Activated naive CD4-positive, alpha-beta T cell treated with anti-CD3 and anti-CD28 coated beads for 36 hours (primary cell): ENCODE results near the gene MSN. TPM values are rescaled to one million over a fixed set of nuclear protein-coding genes. Genes with fewer than 3 reads are reported as not detected.

Experiments used
- CTCF ChIA-PET: fragments of 350-600 bp; sonication (Branson Sonifier 250); formaldehyde crosslinking; loops from one replicate; lab custom pipeline; 2021; ENCODE audit warnings: antibody characterized with exemption; lab: Charles Lee
- DNase-seq: peaks from one replicate; pipeline ENCODE4 v3.0.0-alpha.2; 2020
- H3K27ac Mint-ChIP-seq: one replicate; pipeline ENCODE4 v1.8.0; 2021; ENCODE audit warnings: mild to moderate bottlenecking, mixed read lengths
- H3K27me3 Mint-ChIP-seq: one replicate; pipeline ENCODE4 v1.8.0; 2021; ENCODE audit warnings: low read depth, mixed read lengths
- H3K36me3 Mint-ChIP-seq: one replicate; pipeline ENCODE4 v1.8.0; 2021; ENCODE audit warnings: low read depth, mixed read lengths
- H3K4me1 Mint-ChIP-seq: one replicate; pipeline ENCODE4 v1.8.0; 2021; ENCODE audit warnings: low read depth, mixed read lengths
- H3K4me3 Mint-ChIP-seq: one replicate; pipeline ENCODE4 v1.8.0; 2021; ENCODE audit warnings: mild to moderate bottlenecking, moderate library complexity, mixed read lengths
- H3K9me3 Mint-ChIP-seq: one replicate; pipeline ENCODE4 v1.8.0; 2021; ENCODE audit warnings: mixed read lengths
- intact Hi-C: fragments of 100-400 bp; cut with micrococcal nuclease; formaldehyde crosslinking; loops from one replicate; pipeline ENCODE4 v1.15.1; 2023
- total RNA-seq, 2 experiments: library from RNA; stranded (reverse); gene quantifications; one replicate each; pipeline ENCODE4 v1.2.3, GENCODE V29; 2021

MSN gene
- total RNA-seq, 2 experiments from 2014 or later: 482 to 507 TPM

DNA sequence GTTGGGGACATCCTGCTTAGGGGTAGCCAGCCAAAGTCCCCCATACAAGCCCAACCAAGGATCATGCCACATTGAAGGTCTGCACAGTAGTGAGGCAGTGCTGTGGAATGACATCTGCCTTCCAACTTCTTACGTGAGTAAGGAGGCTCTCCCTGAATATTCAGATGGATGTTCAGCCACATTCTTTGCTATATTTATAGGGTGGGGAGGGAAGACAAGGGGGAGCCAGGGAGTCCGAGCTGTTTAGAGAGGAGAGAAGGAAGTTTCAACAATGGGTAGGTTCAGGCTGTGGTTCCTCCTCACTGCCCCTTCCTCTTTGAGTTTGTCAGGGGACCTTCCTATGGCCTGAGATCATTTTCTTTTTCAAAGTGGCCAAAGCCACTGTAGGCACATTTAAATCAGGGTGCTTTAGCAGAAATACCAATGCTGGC is 29.8 kb downstream of the MSN start:
- CTCF ChIA-PET: interaction anchor here (1.5 kb wide), 1 partner anchor 10 kb away, joined by 5 read pairs; no protein-coding TSS in a partner anchor
- Mint-ChIP-seq H3K4me1 (peaks cover 86% of the 10 kb centered on the region), H3K9me3 (no peaks in the 10 kb centered on the region), H3K36me3 (peaks cover 23% of the 10 kb centered on the region), H3K27me3 (no peaks in the 10 kb centered on the region), H3K27ac (peak overlapping the region; percentile 95), H3K4me3 (peak overlapping the region; percentile 64)
- no peak for DNase-seq
- intact Hi-C loops: loop anchor here (5.0 kb wide), 1 partner anchor 35 kb away; no protein-coding TSS in a partner anchor

DNA sequence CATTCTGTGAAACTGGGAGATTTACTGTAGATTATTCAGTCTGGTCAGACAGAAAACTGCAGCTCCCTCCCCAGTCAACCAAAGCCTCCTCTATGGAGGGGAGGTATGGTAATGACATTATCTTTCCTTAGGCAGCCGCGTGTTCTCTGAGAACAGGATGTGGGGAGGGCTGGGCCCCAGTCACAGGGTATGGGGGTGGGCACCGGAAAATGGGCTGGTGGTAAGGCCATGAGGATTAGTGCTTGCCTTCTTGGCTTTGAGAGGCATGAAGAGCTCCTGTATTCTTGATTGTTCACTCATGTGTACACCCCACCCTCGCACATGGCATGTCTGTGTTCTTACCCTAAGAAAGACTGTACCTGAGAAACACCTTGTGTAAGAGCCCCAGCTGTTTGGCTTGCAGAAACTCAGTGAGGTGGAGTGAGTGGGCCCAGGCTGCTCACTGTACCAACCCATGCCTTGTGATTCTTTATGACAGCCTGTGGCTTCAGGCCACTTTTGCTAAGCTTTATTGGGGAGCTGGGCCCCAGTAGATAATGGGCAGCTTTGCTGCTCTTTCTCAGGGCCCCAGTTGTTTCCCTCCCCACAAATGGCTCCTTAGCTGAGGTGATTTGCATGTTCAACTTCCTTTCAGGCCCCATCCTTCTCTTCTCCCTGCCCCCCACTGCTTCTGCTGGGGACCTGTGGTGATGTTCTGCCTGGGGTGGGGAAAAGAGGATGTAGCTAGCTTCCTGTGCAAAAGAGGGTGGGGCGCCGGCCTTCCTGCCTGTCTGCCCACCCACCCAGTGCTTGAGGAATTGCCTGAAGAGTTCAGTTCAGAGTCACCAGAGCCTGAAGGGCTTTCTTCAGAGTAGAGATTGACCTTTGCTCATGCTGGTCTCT is 30.7 kb downstream of the MSN start:
- DNase-seq: peak; percentile 82
- H3K4me1 Mint-ChIP-seq: peaks cover 86% of the 10 kb centered on the region
- H3K36me3 Mint-ChIP-seq: peaks cover 26% of the 10 kb centered on the region
- H3K9me3 Mint-ChIP-seq: no peaks in the 10 kb centered on the region
- intact Hi-C loops: loop anchor here (1.0 to 5.0 kb wide), 6 partner anchors 8 to 103 kb away; no protein-coding TSS in a partner anchor
- H3K27me3 Mint-ChIP-seq: no peaks in the 10 kb centered on the region
- CTCF ChIA-PET: interaction anchor here (1.0 to 2.1 kb wide), 6 partner anchors 11 to 288 kb away, joined by 3 to 9 read pairs (median 6); no protein-coding TSS in a partner anchor
- H3K4me3 Mint-ChIP-seq: peak overlapping the region; percentile 50
- peak overlapping the region; percentile 95 for H3K27ac Mint-ChIP-seq

DNA sequence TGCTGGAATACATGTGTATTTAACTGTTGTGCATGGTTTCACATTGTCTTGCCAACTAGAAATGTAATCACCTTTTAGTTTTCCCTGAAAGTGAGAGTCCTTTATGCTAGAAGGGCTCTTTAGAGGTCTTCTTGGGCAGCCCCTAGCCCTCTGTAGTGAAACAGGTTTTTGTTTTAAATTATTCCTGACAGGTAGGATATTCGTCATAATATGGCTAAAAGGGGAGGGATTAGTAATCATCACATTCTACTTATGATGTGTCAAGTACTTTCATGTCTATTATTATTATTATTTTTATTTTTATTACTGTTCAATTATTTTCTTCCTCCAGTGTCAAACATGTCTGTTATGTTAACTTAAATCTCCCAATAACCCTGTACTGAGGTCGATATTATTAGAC is 35.5 kb downstream of the MSN start:
- Mint-ChIP-seq H3K36me3 (peaks cover 28% of the 10 kb centered on the region), H3K9me3 (no peaks in the 10 kb centered on the region), H3K4me1 (peaks cover 84% of the 10 kb centered on the region), H3K27ac (peak overlapping the region; percentile 96), H3K4me3 (no peak overlapping the region), H3K27me3 (no peaks in the 10 kb centered on the region)
- CTCF ChIA-PET: interaction anchor here (0.6 to 1.9 kb wide), 6 partner anchors 25 to 394 kb away, joined by 3 to 9 read pairs (median 3); no protein-coding TSS in a partner anchor
- intact Hi-C loops: loop anchor here (1.0 kb wide), 1 partner anchor 29 kb away; no protein-coding TSS in a partner anchor
- no peak for DNase-seq

DNA sequence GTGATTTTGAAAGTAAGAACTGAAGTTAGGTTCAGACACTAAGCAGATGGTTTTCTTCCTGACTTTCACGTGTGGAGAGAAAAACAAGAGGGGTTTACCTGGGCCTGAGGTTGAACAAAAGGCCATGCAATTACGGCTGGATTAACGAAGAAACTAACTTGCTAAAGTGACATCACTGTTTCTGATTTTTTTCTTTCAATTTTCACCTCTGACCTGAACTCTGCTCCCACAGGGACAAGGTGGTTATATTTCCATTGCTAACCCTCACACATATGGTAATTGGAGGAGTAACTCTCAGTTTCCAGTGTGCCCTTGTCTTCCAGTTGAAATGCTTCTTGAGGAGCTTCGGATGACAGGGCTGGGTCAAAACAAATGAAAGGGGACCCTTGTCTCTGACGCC is 38.0 kb downstream of the MSN start:
- no peaks in the 10 kb centered on the region for H3K27me3 Mint-ChIP-seq
- no peak for DNase-seq
- H3K4me3 Mint-ChIP-seq: peak overlapping the region; percentile 52
- intact Hi-C loops: no loop called here
- H3K27ac Mint-ChIP-seq: peak overlapping the region; percentile 96
- CTCF ChIA-PET: interaction anchor here (1.1 to 2.0 kb wide), 3 partner anchors 17 to 109 kb away, joined by 6 to 7 read pairs (median 7); no protein-coding TSS in a partner anchor
- H3K36me3 Mint-ChIP-seq: peaks cover 36% of the 10 kb centered on the region
- H3K4me1 Mint-ChIP-seq: peaks cover 75% of the 10 kb centered on the region
- H3K9me3 Mint-ChIP-seq: no peaks in the 10 kb centered on the region

DNA sequence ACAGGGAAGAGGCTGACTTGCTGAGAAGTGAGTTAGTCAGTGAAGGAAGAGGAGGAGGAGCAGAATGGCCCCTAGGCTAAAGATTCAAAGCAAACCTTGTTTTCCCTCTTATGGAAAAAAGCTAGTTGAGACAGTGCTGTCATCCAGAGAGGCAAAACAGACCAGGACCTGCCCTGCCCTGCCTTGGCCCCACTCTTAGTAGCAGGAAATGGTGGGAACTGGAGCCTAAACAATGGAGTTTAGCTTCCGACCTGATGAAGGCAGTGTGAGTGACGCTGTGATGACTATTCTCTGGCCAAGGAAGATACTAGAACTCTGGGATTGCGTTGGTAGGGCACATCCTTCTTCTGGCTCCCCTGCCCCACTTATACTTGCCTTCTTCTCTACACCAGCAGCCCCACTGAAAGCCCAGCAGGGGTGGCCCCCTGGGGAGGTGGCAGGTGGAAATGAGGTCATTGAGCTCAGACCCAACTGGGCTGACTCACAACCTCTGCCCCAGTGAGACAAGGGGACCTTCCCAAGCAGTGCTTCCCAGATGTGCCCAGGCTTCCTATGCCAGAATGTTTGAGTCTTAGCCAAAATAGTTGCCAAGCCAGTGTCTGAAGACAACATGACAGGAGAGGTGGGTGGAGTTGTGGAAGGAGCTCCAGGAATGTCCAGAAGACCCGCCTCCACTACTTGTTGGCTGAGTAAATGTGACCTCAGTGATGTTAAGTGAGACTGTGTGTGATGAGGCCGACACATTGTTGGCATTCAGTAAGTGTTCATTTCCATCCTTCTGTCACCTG is 38.8 kb downstream of the MSN start:
- Mint-ChIP-seq H3K4me3 (peak overlapping the region; percentile 52), H3K27ac (peak overlapping the region; percentile 96), H3K9me3 (no peaks in the 10 kb centered on the region), H3K27me3 (no peaks in the 10 kb centered on the region), H3K36me3 (peaks cover 30% of the 10 kb centered on the region), H3K4me1 (peaks cover 68% of the 10 kb centered on the region)
- CTCF ChIA-PET: interaction anchor here (0.9 to 2.0 kb wide), 5 partner anchors 16 to 280 kb away, joined by 4 to 7 read pairs (median 6); partner anchors contain the start of gene MSN
- intact Hi-C loops: loop anchor here (1.0 to 2.0 kb wide), 8 partner anchors 8 to 369 kb away; no protein-coding TSS in a partner anchor
- peak; percentile 83 for DNase-seq

DNA sequence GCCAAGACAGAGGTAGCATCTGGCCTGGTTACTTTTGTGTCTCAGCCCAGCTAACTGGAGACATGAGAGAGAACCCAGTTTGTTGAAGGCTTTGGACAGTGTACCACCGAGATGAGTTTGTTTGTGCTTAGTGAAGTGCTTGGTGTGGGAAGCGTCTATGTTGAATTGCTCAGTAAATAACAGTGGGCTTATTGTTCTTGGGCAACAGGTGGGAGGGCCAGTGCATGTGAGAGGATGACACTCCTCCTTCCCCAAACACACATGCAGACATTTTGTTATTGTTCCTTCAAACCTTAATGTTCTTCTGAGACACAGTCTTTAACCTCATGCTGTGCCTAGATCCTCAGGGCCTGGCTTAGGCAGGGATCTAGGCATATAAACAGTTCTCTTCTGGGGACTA is 39.7 kb downstream of the MSN start:
- intact Hi-C loops: loop anchor here (2.0 kb wide), 1 partner anchor 34 kb away; no protein-coding TSS in a partner anchor
- CTCF ChIA-PET: interaction anchor here (0.9 to 2.0 kb wide), 3 partner anchors 15 to 279 kb away, joined by 4 to 7 read pairs (median 5); partner anchors contain the start of gene MSN

DNA sequence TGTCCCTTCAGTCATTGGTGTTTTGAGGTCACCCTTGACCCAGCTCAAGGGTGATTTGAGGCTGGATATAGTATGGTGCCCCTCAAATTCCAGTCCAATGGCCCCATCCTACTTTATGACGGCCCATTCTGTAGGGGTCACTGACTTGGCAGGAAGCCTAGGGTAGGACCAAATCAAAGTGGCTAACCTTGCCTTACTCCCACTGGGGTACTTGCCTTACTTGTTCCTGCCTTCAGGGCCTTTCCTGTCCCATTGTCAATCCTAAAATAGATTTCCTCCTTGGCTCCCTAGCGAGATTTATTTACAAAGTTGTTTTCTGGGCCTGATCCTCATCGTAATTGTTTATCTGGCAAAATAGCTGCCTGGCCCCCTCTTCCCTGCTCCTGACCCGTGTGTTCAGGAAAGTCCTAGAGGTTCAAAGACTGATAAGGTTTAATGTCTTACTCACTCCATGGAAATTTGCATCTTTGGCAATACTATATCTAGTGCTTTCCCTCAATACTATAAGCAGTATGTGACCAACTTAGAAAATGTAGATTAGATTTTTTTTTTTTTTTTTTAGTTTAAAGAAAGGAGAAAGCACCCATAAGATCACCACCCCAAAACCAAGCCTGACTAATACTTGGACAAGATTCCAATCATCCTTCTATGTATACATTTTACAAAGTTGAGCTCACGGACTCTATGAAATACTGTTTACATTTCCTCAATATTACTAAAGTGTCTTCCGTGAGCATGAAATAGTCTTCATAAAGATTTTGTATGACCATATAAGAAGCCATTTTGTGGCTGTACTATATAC is 44.8 kb downstream of the MSN start:
- CTCF ChIA-PET: no interaction called here
- Mint-ChIP-seq H3K27ac (peak overlapping the region; percentile 61), H3K36me3 (peaks cover 35% of the 10 kb centered on the region), H3K27me3 (no peaks in the 10 kb centered on the region), H3K4me1 (peaks cover 64% of the 10 kb centered on the region), H3K4me3 (no peak overlapping the region), H3K9me3 (no peaks in the 10 kb centered on the region)
- intact Hi-C loops: no loop called here
- DNase-seq: no peak

More for the DNA sequence above, 39.7 kb downstream of the MSN start:
- Mint-ChIP-seq H3K9me3 (no peaks in the 10 kb centered on the region), H3K4me1 (peaks cover 67% of the 10 kb centered on the region), H3K27me3 (no peaks in the 10 kb centered on the region), H3K4me3 (peak overlapping the region; percentile 52), H3K36me3 (peaks cover 30% of the 10 kb centered on the region), H3K27ac (peak overlapping the region; percentile 96)
- DNase-seq: no peak

DNA sequence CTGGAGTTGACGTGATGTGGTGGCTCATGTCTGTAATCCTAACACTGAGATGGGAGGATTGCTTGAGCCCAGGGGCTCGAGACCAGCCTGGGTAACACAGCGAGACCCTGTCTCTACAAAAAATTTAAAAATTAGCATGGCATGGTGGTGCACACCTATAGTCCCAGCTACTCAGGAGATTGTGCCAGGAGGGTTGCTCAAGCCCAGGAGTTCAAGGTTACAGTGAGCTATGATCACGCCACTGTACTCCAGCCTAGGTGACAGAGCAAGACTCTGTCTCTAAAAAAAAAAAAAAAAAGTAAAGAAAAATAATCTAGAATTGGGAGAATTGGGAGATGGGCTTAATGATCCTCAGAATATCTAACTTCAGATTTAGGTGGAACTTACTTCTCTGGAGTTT is 51.1 kb downstream of the MSN start:
- DNase-seq: no peak
- no peaks in the 10 kb centered on the region for H3K27me3 Mint-ChIP-seq
- intact Hi-C loops: no loop called here
- H3K4me3 Mint-ChIP-seq: no peak overlapping the region
- H3K36me3 Mint-ChIP-seq: peaks cover 36% of the 10 kb centered on the region
- CTCF ChIA-PET: no interaction called here
- peaks cover 86% of the 10 kb centered on the region for H3K4me1 Mint-ChIP-seq
- H3K27ac Mint-ChIP-seq: peak overlapping the region; percentile 39
- no peaks in the 10 kb centered on the region for H3K9me3 Mint-ChIP-seq

DNA sequence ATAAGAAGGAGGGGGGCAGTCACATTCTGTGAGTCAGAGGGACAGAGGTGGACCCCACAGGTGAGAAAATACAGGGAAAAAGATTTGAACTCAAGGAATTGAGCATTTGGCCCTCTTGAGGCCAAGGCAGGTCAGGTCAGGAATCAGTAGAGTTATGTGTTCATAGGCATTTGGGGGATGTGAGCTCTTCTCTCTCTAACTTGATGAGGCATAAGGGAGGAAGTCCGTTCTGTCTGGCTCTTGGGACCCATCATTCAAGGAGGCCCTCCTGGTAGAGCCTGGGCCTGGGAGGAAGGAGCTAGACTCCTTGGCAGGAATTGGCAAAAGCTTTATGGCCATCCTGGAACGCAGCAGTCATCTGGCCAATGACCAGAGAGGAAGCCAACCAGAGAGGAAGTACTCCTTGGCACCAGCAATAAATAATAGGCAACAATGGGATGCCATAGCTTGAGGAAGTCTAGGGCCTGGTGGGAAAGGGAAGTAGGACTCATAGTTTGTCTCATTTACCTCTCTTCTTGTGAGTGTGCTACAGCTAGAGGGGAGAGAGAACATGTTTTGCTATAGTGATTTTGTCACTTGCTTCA is 53.0 kb downstream of the MSN start:
- Mint-ChIP-seq H3K27ac (peak overlapping the region; percentile 76), H3K4me1 (peaks cover 86% of the 10 kb centered on the region), H3K9me3 (no peaks in the 10 kb centered on the region), H3K27me3 (no peaks in the 10 kb centered on the region), H3K4me3 (no peak overlapping the region), H3K36me3 (peaks cover 48% of the 10 kb centered on the region)
- intact Hi-C loops: no loop called here
- no peak for DNase-seq
- CTCF ChIA-PET: interaction anchor here (1.6 kb wide), 1 partner anchor 145 kb away, joined by 3 read pairs; no protein-coding TSS in a partner anchor

DNA sequence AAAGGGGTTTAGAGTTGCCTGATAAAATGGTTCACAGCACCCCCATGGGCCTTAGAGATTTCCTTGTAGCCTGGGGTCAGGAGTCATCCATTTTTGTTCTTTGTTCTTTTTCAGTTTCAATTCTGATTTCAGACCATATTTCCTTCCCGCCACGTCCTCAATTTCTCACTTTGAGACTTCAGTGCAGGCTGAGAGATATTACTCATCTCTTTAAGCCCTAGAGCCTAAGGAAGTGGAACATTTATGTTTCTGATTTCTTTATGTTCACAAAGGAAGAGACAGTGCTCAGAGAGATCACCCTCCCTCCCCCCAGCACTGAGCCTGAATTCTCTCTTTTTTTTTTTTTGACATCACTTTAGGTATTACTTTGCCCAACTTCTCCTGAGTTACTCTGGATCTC is 56.3 kb downstream of the MSN start:
- Mint-ChIP-seq H3K27ac (peak overlapping the region; percentile 88), H3K4me3 (peak overlapping the region; percentile 29), H3K4me1 (peaks cover 88% of the 10 kb centered on the region), H3K36me3 (peaks cover 53% of the 10 kb centered on the region), H3K27me3 (no peaks in the 10 kb centered on the region), H3K9me3 (no peaks in the 10 kb centered on the region)
- intact Hi-C loops: loop anchor here (1.0 kb wide), 8 partner anchors 10 to 324 kb away; no protein-coding TSS in a partner anchor
- CTCF ChIA-PET: interaction anchor here (1.5 to 2.4 kb wide), 4 partner anchors 17 to 127 kb away, joined by 4 to 10 read pairs (median 6); no protein-coding TSS in a partner anchor
- DNase-seq: peak; percentile 60

DNA sequence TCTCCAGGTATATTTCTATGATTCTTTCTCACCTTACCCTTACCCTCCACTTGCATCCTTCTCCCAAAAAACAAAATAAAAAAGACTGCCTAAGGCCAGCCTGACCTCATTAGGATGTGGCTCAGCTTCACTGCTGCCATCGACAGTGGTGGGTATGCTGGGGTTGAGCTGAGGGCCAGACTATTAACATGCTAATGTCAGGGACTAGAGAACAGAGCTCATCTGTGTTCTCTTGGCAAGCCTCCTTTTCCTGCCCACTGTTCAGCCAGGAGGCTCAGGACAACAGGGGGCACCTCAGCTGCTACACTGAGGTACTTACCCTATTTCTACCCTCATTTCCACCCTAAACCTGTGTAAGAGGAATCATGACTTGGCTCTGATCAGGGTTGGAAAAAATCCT is 59.3 kb downstream of the MSN start:
- Mint-ChIP-seq H3K4me1 (peaks cover 84% of the 10 kb centered on the region), H3K27ac (peak overlapping the region; percentile 83), H3K9me3 (no peaks in the 10 kb centered on the region), H3K36me3 (peaks cover 54% of the 10 kb centered on the region), H3K27me3 (no peaks in the 10 kb centered on the region), H3K4me3 (no peak overlapping the region)
- intact Hi-C loops: no loop called here
- CTCF ChIA-PET: interaction anchor here (0.5 to 1.0 kb wide), 2 partner anchors 19 to 130 kb away, joined by 4 read pairs; no protein-coding TSS in a partner anchor
- DNase-seq: no peak
